CD4-positive, alpha-beta T cell (primary cell): ENCODE measurements around the gene VPS18. TPM values are rescaled to one million over a fixed set of nuclear protein-coding genes. Genes with fewer than 3 reads are reported as not detected.

Experiments used
- ATAC-seq: fragments of 200-7000 bp; cut with Tn5 transposase; one replicate; pipeline ENCODE4 v1.10.0; 2022; ENCODE audit warnings: mild to moderate bottlenecking; ENCODE audit not compliant: poor library complexity
- CTCF ChIA-PET: fragments of 350-600 bp; sonication (Branson Sonifier 250); formaldehyde crosslinking; loops from one replicate; lab custom pipeline; 2021; ENCODE audit warnings: antibody characterized with exemption, inconsistent platforms; lab: Charles Lee
- POLR2A ChIA-PET: fragments of 350-600 bp; sonication (Branson Sonifier 250); formaldehyde crosslinking; loops from one replicate; lab custom pipeline; 2021; ENCODE audit warnings: antibody characterized with exemption, inconsistent platforms; lab: Charles Lee
- DNase-seq, 14 experiments: peaks; one replicate each; pipeline ENCODE4 v3.0.0-alpha.2; 2013 to 2020; ENCODE audit warnings: mixed read lengths in 2 of 14
- H3K27ac ChIP-seq, 2 donors: one replicate each; pipeline versions ENCODE4 v1.5.1 to v1.7.0; 2013; ENCODE audit warnings: low read length in 2 of 2, low read depth in 1 of 2, mild to moderate bottlenecking in 1 of 2
- H3K27me3 ChIP-seq, 2 experiments: 1 replicate in 1 of 2; 2 replicates in 1 of 2; pipeline versions ENCODE4 v1.6.1 to v1.7.0; 2013; ENCODE audit warnings: low read length in 2 of 2, control low read depth in 1 of 2, mild to moderate bottlenecking in 1 of 2, moderate library complexity in 1 of 2; ENCODE audit not compliant: insufficient read depth in 2 of 2, control insufficient read depth in 1 of 2
- H3K36me3 ChIP-seq: one replicate; pipeline ENCODE4 v1.6.1; 2013; ENCODE audit warnings: low read length, control low read depth; ENCODE audit not compliant: insufficient read depth
- H3K4me1 ChIP-seq: one replicate; pipeline ENCODE4 v1.6.1; 2013; ENCODE audit warnings: low read length, control low read depth; ENCODE audit not compliant: insufficient read depth
- H3K4me3 ChIP-seq: one replicate; pipeline ENCODE4 v1.5.1; 2013; ENCODE audit warnings: mild to moderate bottlenecking, low read length, moderate library complexity
- H3K9me3 ChIP-seq, 2 experiments: 1 replicate in 1 of 2; 2 replicates in 1 of 2; pipeline versions ENCODE4 v1.6.1 to v1.7.0; 2013; ENCODE audit warnings: low read length in 2 of 2, mild to moderate bottlenecking in 2 of 2, control low read depth in 1 of 2, moderate library complexity in 1 of 2; ENCODE audit not compliant: control insufficient read depth in 1 of 2, insufficient read depth in 1 of 2
- H3K27ac Mint-ChIP-seq: one replicate; pipeline ENCODE4 v1.8.0; 2020; ENCODE audit warnings: mixed read lengths
- H3K27me3 Mint-ChIP-seq: one replicate; pipeline ENCODE4 v1.8.0; 2021; ENCODE audit warnings: mixed read lengths
- H3K36me3 Mint-ChIP-seq: one replicate; pipeline ENCODE4 v1.8.0; 2021; ENCODE audit warnings: low read depth, mixed read lengths
- H3K4me1 Mint-ChIP-seq: one replicate; pipeline ENCODE4 v1.8.0; 2021; ENCODE audit warnings: low read depth, mixed read lengths
- H3K4me3 Mint-ChIP-seq: one replicate; pipeline ENCODE4 v1.8.0; 2020; ENCODE audit warnings: mild to moderate bottlenecking, mixed read lengths
- H3K9me3 Mint-ChIP-seq: one replicate; pipeline ENCODE4 v1.8.0; 2020; ENCODE audit warnings: mixed read lengths
- intact Hi-C, 2 experiments: fragments of 100-400 bp; cut with DNase I in 1 of 2; cut with micrococcal nuclease in 1 of 2; formaldehyde crosslinking; loops; one replicate each; pipeline versions ENCODE4 v1.15.1 to v1.9.0; 2023 to 2025; cut with DNase I, micrococcal nuclease
- total RNA-seq, 174 experiments: library from RNA in 2 of 174; stranded (reverse) in 2 of 174; gene quantifications; one replicate each; pipeline ENCODE4 v1.2.3 and lab custom pipeline; 2021 to 2026
- TF ChIP-seq, protein P1 (sequence below): fragments of 200-600 bp; IDR thresholded peaks from one replicate; pipeline ENCODE4 v1.8.0; 2022; ENCODE audit warnings: antibody characterized with exemption, mild to moderate bottlenecking

Gene VPS18
- total RNA-seq, 2 experiments from 2014 or later = 20.8 to 21.7 TPM

DNA sequence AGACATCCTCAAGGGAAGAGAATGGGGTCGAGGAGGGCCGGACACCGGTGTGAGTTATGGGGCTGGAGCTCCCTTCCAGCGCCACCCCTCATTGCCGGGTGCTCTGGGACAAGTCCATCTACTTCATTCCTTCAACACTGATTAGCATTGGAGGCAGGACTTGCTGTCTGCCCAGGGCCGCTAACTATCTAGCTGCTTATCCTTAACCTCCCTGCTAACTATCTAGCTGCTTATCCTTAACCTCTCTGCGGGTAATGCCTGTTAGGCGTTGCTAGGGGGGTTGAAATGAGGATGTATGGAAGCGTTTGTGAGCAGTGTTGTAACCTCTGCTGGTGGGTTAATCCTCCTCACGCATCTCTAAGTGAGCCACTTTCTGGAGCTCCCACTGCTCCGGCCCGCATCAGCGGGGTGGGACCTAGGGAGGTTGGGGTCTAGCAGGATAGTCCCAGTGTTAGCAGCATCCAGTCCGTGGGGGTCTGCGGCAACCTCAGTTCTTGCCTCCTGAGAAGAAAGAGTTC, 48.1 kb downstream of the VPS18 start:
- H3K4me3 Mint-ChIP-seq = peak overlapping the region; percentile 79
- intact Hi-C loops = loop anchor here (1.0 to 2.0 kb wide), 2 partner anchors 11 to 14 kb away; partner anchors contain the start of genes CHAC1 (in 2 of the 2) and DLL4 (in 1 of the 2)
- Histone ChIP-seq H3K27me3 (no peaks in the 10 kb centered on the region), H3K27ac (peak overlapping the region; percentile 51 to 57), H3K9me3 (no peaks in the 10 kb centered on the region), H3K4me1 (peaks cover 38% of the 10 kb centered on the region), H3K36me3 (no peaks in the 10 kb centered on the region), H3K4me3 (peak overlapping the region; percentile 80)
- H3K9me3 Mint-ChIP-seq = no peaks in the 10 kb centered on the region
- POLR2A ChIA-PET = interaction anchor here (1.0 to 4.3 kb wide), 9 partner anchors 10 to 289 kb away, joined by 3 to 55 read pairs (median 8); partner anchors contain the start of genes CHAC1, CHP1, DLL4 and INO80
- TF ChIP-seq, protein P1, sequence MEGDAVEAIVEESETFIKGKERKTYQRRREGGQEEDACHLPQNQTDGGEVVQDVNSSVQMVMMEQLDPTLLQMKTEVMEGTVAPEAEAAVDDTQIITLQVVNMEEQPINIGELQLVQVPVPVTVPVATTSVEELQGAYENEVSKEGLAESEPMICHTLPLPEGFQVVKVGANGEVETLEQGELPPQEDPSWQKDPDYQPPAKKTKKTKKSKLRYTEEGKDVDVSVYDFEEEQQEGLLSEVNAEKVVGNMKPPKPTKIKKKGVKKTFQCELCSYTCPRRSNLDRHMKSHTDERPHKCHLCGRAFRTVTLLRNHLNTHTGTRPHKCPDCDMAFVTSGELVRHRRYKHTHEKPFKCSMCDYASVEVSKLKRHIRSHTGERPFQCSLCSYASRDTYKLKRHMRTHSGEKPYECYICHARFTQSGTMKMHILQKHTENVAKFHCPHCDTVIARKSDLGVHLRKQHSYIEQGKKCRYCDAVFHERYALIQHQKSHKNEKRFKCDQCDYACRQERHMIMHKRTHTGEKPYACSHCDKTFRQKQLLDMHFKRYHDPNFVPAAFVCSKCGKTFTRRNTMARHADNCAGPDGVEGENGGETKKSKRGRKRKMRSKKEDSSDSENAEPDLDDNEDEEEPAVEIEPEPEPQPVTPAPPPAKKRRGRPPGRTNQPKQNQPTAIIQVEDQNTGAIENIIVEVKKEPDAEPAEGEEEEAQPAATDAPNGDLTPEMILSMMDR = peak; percentile 27
- ATAC-seq (peak; percentile 16), DNase-seq (peak in 1 of 14 experiments; percentile 47)
- no peaks in the 10 kb centered on the region for H3K36me3 Mint-ChIP-seq
- peaks cover 31% of the 10 kb centered on the region for H3K4me1 Mint-ChIP-seq
- CTCF ChIA-PET = interaction anchor here (0.9 to 4.4 kb wide), 11 partner anchors 10 to 289 kb away, joined by 3 to 43 read pairs (median 5); partner anchors contain the start of genes CHAC1, CHP1, DLL4 and VPS18
- H3K27ac Mint-ChIP-seq = peak overlapping the region; percentile 54
- no peaks in the 10 kb centered on the region for H3K27me3 Mint-ChIP-seq

DNA sequence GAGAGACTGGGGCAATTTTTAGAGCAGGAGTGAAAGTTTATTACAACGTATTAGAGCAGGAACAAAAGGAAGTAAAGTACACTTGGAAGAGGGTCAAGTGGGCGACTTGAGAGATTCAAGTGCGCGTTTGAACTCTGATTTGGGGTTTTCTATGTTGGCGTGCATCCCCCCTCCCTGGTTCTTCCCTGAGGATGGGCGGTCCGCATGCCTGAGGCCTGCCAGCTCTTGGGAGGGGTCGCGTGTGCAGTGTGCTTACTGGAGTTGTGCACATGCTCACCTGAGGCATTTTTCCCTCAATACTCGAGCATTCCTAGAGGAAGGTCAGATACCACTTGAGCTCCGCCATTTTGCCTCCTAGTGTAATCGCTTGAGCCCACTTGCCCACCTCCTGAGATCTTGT, 48.6 kb downstream of the VPS18 start:
- H3K27me3 ChIP-seq = no peaks in the 10 kb centered on the region
- DNase-seq (no peak), ATAC-seq (no peak)
- H3K36me3 ChIP-seq = no peaks in the 10 kb centered on the region
- Mint-ChIP-seq H3K27me3 (no peaks in the 10 kb centered on the region), H3K9me3 (no peaks in the 10 kb centered on the region), H3K4me1 (peaks cover 31% of the 10 kb centered on the region), H3K36me3 (no peaks in the 10 kb centered on the region), H3K27ac (peak overlapping the region; percentile 54), H3K4me3 (peak overlapping the region; percentile 79)
- ChIA-PET POLR2A (interaction anchor here (1.0 to 4.3 kb wide), 7 partner anchors 10 to 288 kb away, joined by 3 to 55 read pairs (median 8); partner anchors contain the start of genes CHAC1, CHP1, DLL4 and INO80), CTCF (interaction anchor here (0.9 to 4.4 kb wide), 7 partner anchors 10 to 172 kb away, joined by 3 to 43 read pairs (median 5); partner anchors contain the start of genes CHAC1 and DLL4)
- peaks cover 38% of the 10 kb centered on the region for H3K4me1 ChIP-seq
- H3K27ac ChIP-seq = no peak overlapping the region
- no peaks in the 10 kb centered on the region for H3K9me3 ChIP-seq
- H3K4me3 ChIP-seq = peak overlapping the region; percentile 80
- TF ChIP-seq, protein P1 = no peak
- intact Hi-C loops = loop anchor here (1.0 to 2.0 kb wide), 2 partner anchors 10 to 14 kb away; partner anchors contain the start of genes CHAC1 (in 2 of the 2) and DLL4 (in 1 of the 2)

DNA sequence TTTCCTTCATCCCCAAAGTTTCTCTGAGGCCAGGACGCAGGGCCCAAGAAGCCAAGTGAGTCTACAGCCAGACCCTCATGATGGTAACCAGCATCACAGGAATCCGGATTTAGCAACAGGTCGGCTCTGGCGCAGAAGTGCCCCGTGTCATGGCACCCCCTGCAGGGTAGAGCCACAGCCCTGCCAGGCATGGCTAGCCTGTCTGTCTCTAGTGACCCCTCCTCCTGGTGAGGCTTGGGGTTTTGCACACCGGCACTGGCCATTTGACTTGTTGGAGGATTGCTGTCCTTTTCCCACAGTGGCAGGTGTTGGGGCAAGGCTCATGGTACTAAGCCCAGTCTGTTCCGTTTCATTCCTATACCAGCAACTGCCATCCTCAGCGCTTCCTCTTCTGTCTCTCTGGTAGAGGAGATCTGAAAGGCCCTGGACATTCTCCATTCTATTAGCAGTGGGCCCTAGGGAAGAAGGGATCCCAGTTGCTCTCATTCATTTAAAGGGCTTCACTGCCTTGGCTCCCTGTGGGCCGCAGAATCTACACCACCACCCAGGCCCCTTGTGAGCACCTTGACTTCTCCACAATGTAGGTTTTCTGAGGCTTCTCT, 49.6 kb downstream of the VPS18 start:
- intact Hi-C loops = loop anchor here in 1 of 2 experiments (2.0 kb wide), 1 partner anchor 15 kb away; the partner anchor contains the start of gene DLL4
- no peaks in the 10 kb centered on the region for H3K36me3 ChIP-seq
- Mint-ChIP-seq H3K4me3 (peak overlapping the region; percentile 25), H3K9me3 (no peaks in the 10 kb centered on the region), H3K36me3 (no peaks in the 10 kb centered on the region), H3K27ac (no peak overlapping the region), H3K4me1 (peaks cover 31% of the 10 kb centered on the region), H3K27me3 (no peaks in the 10 kb centered on the region)
- TF ChIP-seq, protein P1 = no peak
- H3K4me1 ChIP-seq = peaks cover 38% of the 10 kb centered on the region
- DNase-seq (no peak), ATAC-seq (no peak)
- no peak overlapping the region for H3K27ac ChIP-seq
- ChIA-PET CTCF (no interaction called here), POLR2A (interaction anchor here (1.1 to 4.3 kb wide), 2 partner anchors 9 to 19 kb away, joined by 3 to 55 read pairs; partner anchors contain the start of gene CHAC1)
- no peak overlapping the region for H3K4me3 ChIP-seq
- no peaks in the 10 kb centered on the region for H3K9me3 ChIP-seq
- no peaks in the 10 kb centered on the region for H3K27me3 ChIP-seq
